Suprapubic skin (tissue), 3 donors: ENCODE measurements around the gene NDUFB5.

ENCODE experiments used
- POLR2AphosphoS5 ChIP-seq, 3 donors: sonication (generic); formaldehyde crosslinking; IDR thresholded peaks; one replicate each; pipeline ENCODE4 v1.6.1; 2017; ENCODE audit warnings: antibody characterized with exemption in 3 of 3
- TF ChIP-seq, protein P1 (sequence below), 2 donors: fragments of 200-600 bp in 1 of 2; fragments of 450-650 bp in 1 of 2; sonication (generic) in 1 of 2; IDR thresholded peaks; one replicate each; pipeline ENCODE4 v1.5.1; 2016 to 2019; ENCODE audit warnings: antibody characterized with exemption in 2 of 2, mild to moderate bottlenecking in 1 of 2, moderate library complexity in 1 of 2

DNA sequence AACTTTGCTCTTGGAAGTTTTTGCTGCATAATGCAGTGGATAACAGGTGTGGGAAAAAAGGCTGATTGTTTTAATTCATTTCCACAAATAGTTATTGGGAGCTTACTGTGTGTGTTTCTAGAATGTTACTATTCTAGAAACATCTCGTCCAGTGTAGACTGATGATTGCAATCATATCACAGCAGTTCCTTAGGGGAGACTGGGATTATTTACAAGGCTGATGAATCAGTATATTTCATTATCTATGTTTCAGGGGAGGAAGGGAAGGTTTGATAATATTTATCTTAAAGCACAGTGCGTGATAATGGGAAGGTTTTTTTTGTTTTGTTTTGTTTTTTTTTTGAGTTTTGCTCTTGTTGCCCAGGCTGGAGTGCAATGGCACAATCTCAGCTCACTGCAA lies 50.6 kb downstream of the NDUFB5 start:
- TF ChIP-seq, protein P1, sequence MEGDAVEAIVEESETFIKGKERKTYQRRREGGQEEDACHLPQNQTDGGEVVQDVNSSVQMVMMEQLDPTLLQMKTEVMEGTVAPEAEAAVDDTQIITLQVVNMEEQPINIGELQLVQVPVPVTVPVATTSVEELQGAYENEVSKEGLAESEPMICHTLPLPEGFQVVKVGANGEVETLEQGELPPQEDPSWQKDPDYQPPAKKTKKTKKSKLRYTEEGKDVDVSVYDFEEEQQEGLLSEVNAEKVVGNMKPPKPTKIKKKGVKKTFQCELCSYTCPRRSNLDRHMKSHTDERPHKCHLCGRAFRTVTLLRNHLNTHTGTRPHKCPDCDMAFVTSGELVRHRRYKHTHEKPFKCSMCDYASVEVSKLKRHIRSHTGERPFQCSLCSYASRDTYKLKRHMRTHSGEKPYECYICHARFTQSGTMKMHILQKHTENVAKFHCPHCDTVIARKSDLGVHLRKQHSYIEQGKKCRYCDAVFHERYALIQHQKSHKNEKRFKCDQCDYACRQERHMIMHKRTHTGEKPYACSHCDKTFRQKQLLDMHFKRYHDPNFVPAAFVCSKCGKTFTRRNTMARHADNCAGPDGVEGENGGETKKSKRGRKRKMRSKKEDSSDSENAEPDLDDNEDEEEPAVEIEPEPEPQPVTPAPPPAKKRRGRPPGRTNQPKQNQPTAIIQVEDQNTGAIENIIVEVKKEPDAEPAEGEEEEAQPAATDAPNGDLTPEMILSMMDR (IDR thresholded peaks at IDR 0.05), result no peak
- TF ChIP-seq POLR2AphosphoS5 (IDR thresholded peaks at IDR 0.05), result no peak
